ENCODE results near the gene ASAH2. TPM values are rescaled to one million over a fixed set of nuclear protein-coding genes. Genes with fewer than 3 reads are reported as not detected.

ASAH2 gene
- total and polyA plus RNA-seq, 2 of the 8 experiments (the other 6 are each of a cell fraction or from before 2014, with no cell fraction given) = 1.2 to 3.1 TPM

DNA sequence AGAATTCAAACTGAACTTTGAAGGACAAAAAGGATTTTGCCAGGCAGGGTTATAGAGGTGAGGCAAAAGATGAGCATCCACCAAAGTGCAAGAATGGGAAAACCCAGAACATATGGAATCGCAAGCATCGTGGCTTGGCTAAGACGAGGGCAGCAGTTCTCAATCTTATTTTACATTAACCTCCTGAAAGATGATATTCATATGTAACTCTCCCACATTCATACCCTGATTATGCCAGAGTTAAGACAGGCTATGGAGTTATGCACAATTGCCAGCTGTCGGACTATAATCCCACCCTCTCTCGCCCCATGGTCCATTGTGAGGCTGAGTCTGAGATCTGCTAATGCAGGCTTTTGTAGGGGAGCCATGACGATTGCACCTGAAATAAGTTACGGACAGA, 21.2 kb upstream of the ASAH2 start:
- no peak overlapping the region for H2BK15ac ChIP-seq (ENCODE audit: low read length)
- H3K23me2 ChIP-seq (ENCODE audit: low read depth, low read length) = no peaks in the 10 kb centered on the region
- no peak overlapping the region for H2AK5ac ChIP-seq (ENCODE audit: low read depth, low read length)
- CTCF ChIA-PET (ENCODE audit: partially characterized antibody) = interaction anchor here (0.7 to 1.6 kb wide), 7 partner anchors 9 to 737 kb away, joined by 3 to 7 read pairs (median 4); no protein-coding TSS in a partner anchor
- no peak overlapping the region for H2BK20ac ChIP-seq (ENCODE audit: low read length)
- H2BK5ac ChIP-seq (ENCODE audit: low read depth, low read length) = no peak overlapping the region
- H2BK120ac ChIP-seq (replicated peaks; ENCODE audit: low read depth, low read length) = no peak overlapping the region
- no peak overlapping the region for H4K91ac ChIP-seq (replicated peaks; ENCODE audit: insufficient read length, low read length)
- POLR2A ChIA-PET (ENCODE audit: partially characterized antibody) = no interaction called here
- no peaks in the 10 kb centered on the region for H3K9me3 ChIP-seq (ENCODE audit: insufficient read depth in 2 of 2, low read depth in 1 of 2, low read length in 1 of 2)
- no peak overlapping the region for H3K4ac ChIP-seq (replicated peaks; ENCODE audit: insufficient read length, low read depth, low read length)
- no peak overlapping the region for H3K4me2 ChIP-seq (ENCODE audit: insufficient read depth in 1 of 2, low read depth in 2 of 2, low read length in 2 of 2)
- H3K23ac ChIP-seq (ENCODE audit: insufficient read length) = no peak overlapping the region
- FAIRE-seq = no peak
- DNase-seq (ENCODE audit: low read depth in 1 of 2, low spot score in 2 of 2) = no peak
- no peak overlapping the region for H3K18ac ChIP-seq (ENCODE audit: extremely low read depth, low read length)
- no peak overlapping the region for H3K27ac ChIP-seq (ENCODE audit: low read depth, low read length)
- H3K79me1 ChIP-seq (ENCODE audit: low read depth, low read length) = no peaks in the 10 kb centered on the region
- H3K27me3 ChIP-seq (replicated peaks in 1 of 4; ENCODE audit: control insufficient read depth in 3 of 4, extremely low read depth in 1 of 4, insufficient read depth in 3 of 4, low read length in 3 of 4) = no peaks in the 10 kb centered on the region
- no peak overlapping the region for H3K14ac ChIP-seq (ENCODE audit: insufficient read length)
- H3K36me3 ChIP-seq (ENCODE audit: control insufficient read depth in 2 of 4, insufficient read depth in 4 of 4, low read length in 3 of 4) = no peaks in the 10 kb centered on the region
- H4K20me1 ChIP-seq (replicated peaks in 1 of 2; ENCODE audit: control insufficient read depth in 1 of 2, insufficient read depth in 2 of 2, low read length in 2 of 2) = no peaks in the 10 kb centered on the region
- no peak overlapping the region for H4K5ac ChIP-seq (ENCODE audit: insufficient read length, low read depth, low read length)
- no peak overlapping the region for H2BK12ac ChIP-seq (ENCODE audit: low read depth, low read length)
- no peak overlapping the region for H2AFZ ChIP-seq (ENCODE audit: low read length)
- H3K79me2 ChIP-seq (ENCODE audit: control insufficient read depth in 1 of 2, insufficient read depth in 2 of 2, low read length in 2 of 2) = no peaks in the 10 kb centered on the region
- no peak overlapping the region for H4K8ac ChIP-seq (ENCODE audit: extremely low read depth, insufficient read depth, low read length)
- WGBS, 2 experiments (ENCODE audit: extremely low coverage in 1 of 2, insufficient coverage in 1 of 2, insufficient read length in 1 of 2, insufficient replicate concordance in 2 of 2, low coverage in 1 of 2, low lambda C conversion rate in 2 of 2, missing lambda C conversion rate in 1 of 2) = 85% methylated on average over 7 of the region's 7 CpGs; no CpG with 5 or more reads in 1 of the 2 experiments
- H3K56ac ChIP-seq (replicated peaks; ENCODE audit: insufficient read length, low read depth, low read length) = no peak overlapping the region
- H3K4me1 ChIP-seq (replicated peaks in 1 of 4; ENCODE audit: control insufficient read depth in 3 of 4, insufficient read depth in 4 of 4, low read length in 3 of 4) = no peaks in the 10 kb centered on the region
- H3K9ac ChIP-seq (replicated peaks in 1 of 4; ENCODE audit: extremely low read depth in 1 of 4, low read depth in 3 of 4, low read length in 3 of 4) = no peak overlapping the region
- H3K4me3 ChIP-seq (ENCODE audit: extremely low read depth in 1 of 4, insufficient read depth in 2 of 4, low read depth in 3 of 4, low read length in 4 of 4) = no peak overlapping the region
- TF ChIP-seq POLR2AphosphoS5 (IDR thresholded peaks at IDR 0.05; ENCODE audit: low read depth, low read length) (no peak), HDAC2 (IDR thresholded peaks at IDR 0.05; ENCODE audit: borderline replicate concordance in 1 of 2, low read depth in 2 of 2, low read length in 2 of 2) (no peak), KDM5A (IDR thresholded peaks at IDR 0.05; ENCODE audit: low read length) (no peak), JUN (IDR thresholded peaks at IDR 0.05; ENCODE audit: low read depth, low read length) (no peak), RXRA (IDR thresholded peaks at IDR 0.05; ENCODE audit: insufficient read depth, low read depth, low read length) (no peak), PHF8 (conservative IDR thresholded peaks at IDR 0.05; ENCODE audit: low read depth, low read length) (no peak), RBBP5 (IDR thresholded peaks at IDR 0.05; ENCODE audit: borderline replicate concordance, low read depth, low read length) (no peak), RAD21 (IDR thresholded peaks at IDR 0.05 in 1 of 2, conservative IDR thresholded peaks at IDR 0.05 in 1 of 2; ENCODE audit: low read depth in 2 of 2, low read length in 2 of 2) (no peak), GTF2F1 (IDR thresholded peaks at IDR 0.05; ENCODE audit: borderline replicate concordance, low read depth, low read length) (no peak), BACH1 (IDR thresholded peaks at IDR 0.05; ENCODE audit: low read length) (no peak), YY1 (IDR thresholded peaks at IDR 0.05; ENCODE audit: low read depth, low read length) (no peak), SP4 (IDR thresholded peaks at IDR 0.05; ENCODE audit: low read length) (no peak), CHD1 (IDR thresholded peaks at IDR 0.05; ENCODE audit: low read depth, low read length) (no peak)
- TF ChIP-seq, protein P1, sequence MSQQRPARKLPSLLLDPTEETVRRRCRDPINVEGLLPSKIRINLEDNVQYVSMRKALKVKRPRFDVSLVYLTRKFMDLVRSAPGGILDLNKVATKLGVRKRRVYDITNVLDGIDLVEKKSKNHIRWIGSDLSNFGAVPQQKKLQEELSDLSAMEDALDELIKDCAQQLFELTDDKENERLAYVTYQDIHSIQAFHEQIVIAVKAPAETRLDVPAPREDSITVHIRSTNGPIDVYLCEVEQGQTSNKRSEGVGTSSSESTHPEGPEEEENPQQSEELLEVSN (IDR thresholded peaks at IDR 0.05) = no peak
